Fibroblast of lung (primary cell): ENCODE measurements around the gene MACROD2.

Experiments used
- EZH2 ChIP-seq: IDR thresholded peaks from 2 replicates; pipeline ENCODE4 v1.5.1; 2012; ENCODE audit warnings: low read length, control low read depth, mild to moderate bottlenecking; ENCODE audit errors: missing control alignments
- TF ChIP-seq, protein P1 (sequence below), 2 donors: IDR thresholded peaks in 1 of 2; conservative IDR thresholded peaks in 1 of 2; 1 replicate in 1 of 2; 2 replicates in 1 of 2; pipeline ENCODE4 v1.5.1; 2011 to 2012; ENCODE audit warnings: low read length in 2 of 2, control low read depth in 1 of 2, inconsistent platforms in 1 of 2, low read depth in 1 of 2, mild to moderate bottlenecking in 1 of 2

DNA sequence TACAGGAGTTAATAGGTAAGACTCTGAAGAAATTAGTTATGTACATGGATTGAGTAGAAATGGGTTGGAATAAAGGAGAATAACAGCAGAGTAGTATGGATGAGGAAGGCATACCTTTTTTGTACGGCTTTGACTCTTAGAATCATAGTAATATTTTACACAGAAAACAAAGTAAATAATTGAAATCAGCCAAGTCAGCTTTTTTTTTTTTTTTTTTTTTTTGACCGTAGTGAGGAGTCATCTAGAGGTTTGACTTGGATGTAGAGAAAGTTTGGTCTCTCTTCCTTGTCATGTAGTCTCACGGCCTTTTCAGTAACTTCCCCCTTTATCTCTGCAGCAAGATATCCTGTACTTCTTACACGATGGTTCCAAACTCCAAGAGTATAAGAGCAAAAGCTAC, 183.2 kb downstream of the MACROD2 start:
- TF ChIP-seq, protein P1, sequence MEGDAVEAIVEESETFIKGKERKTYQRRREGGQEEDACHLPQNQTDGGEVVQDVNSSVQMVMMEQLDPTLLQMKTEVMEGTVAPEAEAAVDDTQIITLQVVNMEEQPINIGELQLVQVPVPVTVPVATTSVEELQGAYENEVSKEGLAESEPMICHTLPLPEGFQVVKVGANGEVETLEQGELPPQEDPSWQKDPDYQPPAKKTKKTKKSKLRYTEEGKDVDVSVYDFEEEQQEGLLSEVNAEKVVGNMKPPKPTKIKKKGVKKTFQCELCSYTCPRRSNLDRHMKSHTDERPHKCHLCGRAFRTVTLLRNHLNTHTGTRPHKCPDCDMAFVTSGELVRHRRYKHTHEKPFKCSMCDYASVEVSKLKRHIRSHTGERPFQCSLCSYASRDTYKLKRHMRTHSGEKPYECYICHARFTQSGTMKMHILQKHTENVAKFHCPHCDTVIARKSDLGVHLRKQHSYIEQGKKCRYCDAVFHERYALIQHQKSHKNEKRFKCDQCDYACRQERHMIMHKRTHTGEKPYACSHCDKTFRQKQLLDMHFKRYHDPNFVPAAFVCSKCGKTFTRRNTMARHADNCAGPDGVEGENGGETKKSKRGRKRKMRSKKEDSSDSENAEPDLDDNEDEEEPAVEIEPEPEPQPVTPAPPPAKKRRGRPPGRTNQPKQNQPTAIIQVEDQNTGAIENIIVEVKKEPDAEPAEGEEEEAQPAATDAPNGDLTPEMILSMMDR (conservative IDR thresholded peaks at IDR 0.05 in 1 of 2, IDR thresholded peaks at IDR 0.05 in 1 of 2; ENCODE audit: low read depth in 1 of 2, low read length in 2 of 2) = no peak
- no peak for TF ChIP-seq EZH2
